SJSA1 (cell line): ENCODE results near the gene IP6K2. TPM values are rescaled to one million over a fixed set of nuclear protein-coding genes. Genes with fewer than 3 reads are reported as not detected.
A peak's percentile ranks its signal among the peaks of the same experiment; 100 is the strongest.

Source experiments
- DNase-seq, 2 experiments: peaks; one replicate each; pipeline ENCODE4 v3.0.0-alpha.2; 2015 to 2020; ENCODE audit warnings: low spot score in 2 of 2, low read depth in 1 of 2
- H3K27ac ChIP-seq: fragments of 250-450 bp; sonication (Bioruptor Pico); 2 replicates; pipeline ENCODE4 v1.5.1; 2020; ENCODE audit warnings: mild to moderate bottlenecking, moderate library complexity
- H3K27me3 ChIP-seq: fragments of 250-450 bp; sonication (Bioruptor Pico); replicated peaks from 2 replicates; pipeline ENCODE4 v1.5.1; 2020; ENCODE audit warnings: mild to moderate bottlenecking, moderate library complexity
- H3K36me3 ChIP-seq: fragments of 250-450 bp; sonication (Bioruptor Pico); 2 replicates; pipeline ENCODE4 v1.5.1; 2020; ENCODE audit warnings: mild to moderate bottlenecking
- H3K4me1 ChIP-seq: fragments of 250-450 bp; sonication (Bioruptor Pico); replicated peaks from 2 replicates; pipeline ENCODE4 v1.6.1; 2021; ENCODE audit warnings: mild to moderate bottlenecking
- H3K4me3 ChIP-seq: fragments of 250-450 bp; sonication (Bioruptor Pico); 2 replicates; pipeline ENCODE4 v1.5.1; 2020; ENCODE audit warnings: mild to moderate bottlenecking
- H3K9me3 ChIP-seq: fragments of 250-450 bp; sonication (Bioruptor Pico); replicated peaks from 2 replicates; pipeline ENCODE4 v1.5.1; 2020; ENCODE audit warnings: mild to moderate bottlenecking
- total RNA-seq: library from RNA; depleted of rRNA; stranded (reverse); fragments of >200 nt; shearing (Covaris generic); gene quantifications from 2 replicates; pipeline ENCODE4 v1.2.3, GENCODE V29; 2014

IP6K2 gene
- total RNA-seq, 1 experiment from 2014 or later = 52.3 TPM

DNA sequence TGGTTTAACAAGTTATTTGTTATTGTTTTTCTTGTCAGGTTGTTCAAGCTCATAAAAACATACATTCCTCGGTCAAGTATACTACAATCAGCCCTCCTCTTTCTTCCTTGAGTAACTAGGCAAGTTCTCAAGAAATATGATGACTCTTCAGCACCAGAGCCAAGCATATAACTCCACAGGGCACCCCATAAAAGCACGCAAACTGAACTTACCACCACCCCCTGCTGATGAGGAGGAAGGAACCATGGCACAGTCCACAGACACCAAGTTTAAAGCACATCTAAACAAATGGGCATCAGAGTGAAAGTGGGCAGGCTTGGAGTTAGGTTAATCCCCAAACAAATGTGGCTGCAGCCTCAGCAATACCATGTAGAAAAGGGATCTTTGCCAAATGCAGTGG lies 5.3 kb downstream of the IP6K2 start:
- Histone ChIP-seq H3K36me3 (peaks cover 67% of the 10 kb centered on the region), H3K4me3 (no peak overlapping the region), H3K27me3 (no peaks in the 10 kb centered on the region), H3K9me3 (no peaks in the 10 kb centered on the region), H3K4me1 (peaks cover 18% of the 10 kb centered on the region), H3K27ac (no peak overlapping the region)
- DNase-seq = no peak

DNA sequence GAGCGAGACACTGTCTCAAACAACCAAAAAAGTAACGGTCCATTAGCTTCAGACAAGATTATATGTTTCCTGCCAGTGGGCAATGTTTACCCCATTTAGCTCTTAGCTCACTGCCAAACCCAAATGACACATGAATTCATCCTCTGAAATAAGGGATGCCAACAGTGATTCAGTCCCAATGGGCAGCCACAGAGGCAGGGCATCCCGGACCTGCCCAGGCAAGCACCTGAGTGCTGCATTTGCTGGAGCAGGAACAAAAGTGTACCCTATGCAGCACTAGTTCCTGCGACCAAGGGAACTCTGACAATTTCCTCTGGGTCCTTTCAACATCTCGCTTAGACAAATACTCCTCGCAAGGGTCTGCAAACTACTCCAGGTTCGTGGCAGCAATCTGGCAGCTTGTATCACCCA lies 8.0 kb downstream of the IP6K2 start:
- Histone ChIP-seq H3K27me3 (no peaks in the 10 kb centered on the region), H3K36me3 (peaks cover 66% of the 10 kb centered on the region), H3K4me1 (peaks cover 13% of the 10 kb centered on the region), H3K27ac (peak overlapping the region; percentile 51), H3K4me3 (no peak overlapping the region), H3K9me3 (no peaks in the 10 kb centered on the region)
- no peak for DNase-seq

- Histone ChIP-seq H3K4me3 (no peak overlapping the region), H3K9me3 (no peaks in the 10 kb centered on the region), H3K27ac (peak overlapping the region; percentile 51), H3K27me3 (no peaks in the 10 kb centered on the region), H3K36me3 (peaks cover 64% of the 10 kb centered on the region), H3K4me1 (peaks cover 13% of the 10 kb centered on the region)
- no peak for DNase-seq
These were observed 8.5 kb downstream of the IP6K2 start for GRCh38 chr3:48708481-48708889.

DNA sequence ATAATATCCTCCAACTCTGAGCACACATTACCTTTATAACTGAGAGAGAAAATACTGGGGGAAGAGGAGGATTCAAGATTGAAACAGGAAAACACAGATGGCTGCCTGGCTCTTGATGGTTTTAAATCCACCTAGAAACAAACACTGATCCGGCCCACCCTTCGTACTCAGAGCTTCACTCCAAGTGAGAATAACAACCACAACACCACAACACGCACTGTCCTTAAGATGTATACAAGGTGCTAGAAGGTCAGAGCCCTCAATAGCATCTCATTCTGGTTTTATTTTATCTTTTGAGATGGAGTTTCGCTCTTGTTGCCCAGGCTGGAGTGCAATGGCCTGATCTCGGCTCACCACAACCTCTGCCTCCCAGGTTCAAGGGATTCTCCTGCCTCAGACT lies 9.9 kb downstream of the IP6K2 start:
- H3K4me1 ChIP-seq = peaks cover 13% of the 10 kb centered on the region
- peaks cover 57% of the 10 kb centered on the region for H3K36me3 ChIP-seq
- no peaks in the 10 kb centered on the region for H3K27me3 ChIP-seq
- H3K27ac ChIP-seq = no peak overlapping the region
- H3K4me3 ChIP-seq = no peak overlapping the region
- DNase-seq = no peak
- H3K9me3 ChIP-seq = no peaks in the 10 kb centered on the region

DNA sequence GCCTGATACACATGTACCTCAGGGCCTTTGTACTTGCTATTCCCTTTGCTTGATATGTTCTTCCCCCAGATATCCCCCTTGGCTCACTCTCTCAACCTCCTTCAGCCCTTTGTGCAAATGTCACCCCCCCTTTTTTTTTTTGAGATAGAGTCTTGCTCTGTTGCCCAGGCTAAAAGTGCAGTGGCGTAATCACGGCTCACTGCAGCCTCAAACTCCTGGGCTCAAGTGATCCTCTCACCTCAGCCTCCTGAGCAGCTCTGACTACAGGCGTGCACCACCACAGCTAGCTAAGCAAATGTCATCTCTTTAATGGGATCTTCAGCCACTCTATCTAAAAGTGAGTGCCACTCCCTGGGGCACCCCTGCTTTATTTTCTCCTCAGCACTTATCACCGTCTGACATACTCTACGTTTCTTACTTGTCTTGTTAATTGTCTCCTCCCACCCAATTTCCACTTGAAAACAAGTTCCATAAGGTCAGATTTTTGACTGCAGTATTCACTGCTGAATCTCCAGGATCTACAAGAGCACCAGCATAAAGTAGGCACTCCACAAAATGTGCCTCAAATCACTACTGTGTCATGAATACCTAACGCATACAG lies 14.6 kb downstream of the IP6K2 start:
- Histone ChIP-seq H3K27ac (no peak overlapping the region), H3K36me3 (peaks cover 57% of the 10 kb centered on the region), H3K27me3 (no peaks in the 10 kb centered on the region), H3K4me1 (no peaks in the 10 kb centered on the region), H3K9me3 (no peaks in the 10 kb centered on the region), H3K4me3 (no peak overlapping the region)
- no peak for DNase-seq

DNA sequence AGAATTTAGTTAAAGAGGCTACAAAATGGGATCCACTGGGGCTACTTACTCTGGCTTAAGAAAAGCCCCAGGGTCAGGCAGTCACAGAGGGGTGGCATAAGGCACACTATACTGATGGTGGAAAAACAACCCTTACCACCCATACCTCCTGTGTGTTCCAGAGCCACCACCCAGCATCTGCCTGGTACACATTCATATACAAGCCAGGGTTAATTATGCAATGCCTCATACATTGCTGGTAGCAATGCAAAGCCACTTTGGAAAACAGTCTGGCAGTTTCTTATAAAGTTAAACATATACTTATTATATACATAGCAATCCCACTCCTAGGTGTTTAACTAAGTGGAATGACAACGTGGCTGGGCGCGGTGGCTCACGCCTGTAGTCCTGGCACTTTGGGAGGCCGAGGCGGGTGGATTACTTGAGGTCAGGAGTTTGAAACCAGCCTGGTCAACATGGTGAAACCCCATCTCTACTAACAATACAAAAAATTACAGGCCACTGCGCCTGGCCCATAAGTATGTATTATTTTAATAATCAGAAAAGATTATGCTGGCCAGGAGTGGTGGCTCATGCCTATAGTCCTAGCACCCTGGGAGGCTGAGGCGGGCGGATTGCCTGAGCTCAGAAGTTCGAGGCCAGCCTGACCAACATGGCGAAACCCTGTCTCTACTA lies 16.2 kb downstream of the IP6K2 start:
- H3K4me3 ChIP-seq = no peak overlapping the region
- no peak for DNase-seq
- H3K27ac ChIP-seq = no peak overlapping the region

GRCh38 chr3:48698891-48699290 lies 18.1 kb downstream of the IP6K2 start:
- Histone ChIP-seq H3K4me3 (no peak overlapping the region), H3K4me1 (peaks cover 15% of the 10 kb centered on the region)
- no peak for DNase-seq

More for the DNA sequence above, 16.2 kb downstream of the IP6K2 start:
- no peaks in the 10 kb centered on the region for H3K9me3 ChIP-seq
- H3K27me3 ChIP-seq = no peaks in the 10 kb centered on the region
- H3K4me1 ChIP-seq = no peaks in the 10 kb centered on the region
- peaks cover 48% of the 10 kb centered on the region for H3K36me3 ChIP-seq

DNA sequence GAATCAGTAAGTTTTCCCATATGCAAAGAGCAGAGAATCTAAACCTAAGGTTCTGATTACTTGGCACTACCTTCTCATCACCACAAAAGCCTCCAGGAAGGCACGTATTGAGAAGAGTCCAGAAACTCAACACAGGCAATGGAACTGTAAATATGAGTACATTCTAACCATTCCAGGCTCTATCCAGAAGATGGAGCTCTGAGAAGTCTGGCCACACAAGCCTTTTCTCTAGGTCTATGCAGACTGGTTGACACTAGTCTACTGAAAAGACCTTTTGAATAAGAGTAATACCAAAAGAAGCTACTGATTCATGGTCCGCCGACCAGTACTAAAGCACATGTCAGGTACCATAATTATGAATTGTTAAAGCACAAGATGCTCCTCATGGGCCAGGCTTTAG lies 19.1 kb downstream of the IP6K2 start:
- Histone ChIP-seq H3K27me3 (no peaks in the 10 kb centered on the region), H3K4me3 (no peak overlapping the region), H3K36me3 (peaks cover 65% of the 10 kb centered on the region), H3K9me3 (no peaks in the 10 kb centered on the region), H3K4me1 (peaks cover 18% of the 10 kb centered on the region), H3K27ac (no peak overlapping the region)
- no peak for DNase-seq

More at GRCh38 chr3:48698891-48699290, 18.1 kb downstream of the IP6K2 start:
- no peaks in the 10 kb centered on the region for H3K27me3 ChIP-seq
- H3K27ac ChIP-seq = no peak overlapping the region
- no peaks in the 10 kb centered on the region for H3K9me3 ChIP-seq
- peaks cover 58% of the 10 kb centered on the region for H3K36me3 ChIP-seq

DNA sequence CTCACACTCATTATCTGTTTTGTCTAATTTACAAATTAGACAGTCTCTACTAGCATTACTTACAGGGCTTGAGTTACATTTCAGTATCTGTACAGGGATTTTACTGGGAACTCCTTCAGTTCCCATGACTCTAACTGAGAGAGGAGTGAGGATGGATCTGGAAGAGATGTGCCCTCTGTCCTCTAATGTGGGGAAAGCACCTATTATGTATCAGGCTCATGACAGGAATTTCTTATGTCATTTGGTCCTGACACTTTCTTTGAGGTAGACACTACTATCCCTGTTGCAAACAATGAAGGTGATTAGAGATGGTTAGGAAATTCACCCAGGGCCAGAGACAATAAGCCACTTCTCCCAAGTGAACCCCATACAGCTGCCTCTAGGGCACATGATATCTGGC lies 20.4 kb downstream of the IP6K2 start:
- Histone ChIP-seq H3K27me3 (no peaks in the 10 kb centered on the region), H3K27ac (no peak overlapping the region), H3K4me1 (peaks cover 18% of the 10 kb centered on the region), H3K36me3 (peaks cover 75% of the 10 kb centered on the region), H3K4me3 (no peak overlapping the region), H3K9me3 (no peaks in the 10 kb centered on the region)
- DNase-seq = no peak

- H3K4me1 ChIP-seq = peaks cover 18% of the 10 kb centered on the region
- no peaks in the 10 kb centered on the region for H3K27me3 ChIP-seq
- H3K36me3 ChIP-seq = peaks cover 77% of the 10 kb centered on the region
- DNase-seq = no peak
- H3K4me3 ChIP-seq = no peak overlapping the region
- H3K27ac ChIP-seq = no peak overlapping the region
- H3K9me3 ChIP-seq = no peaks in the 10 kb centered on the region
These were observed 20.9 kb downstream of the IP6K2 start for GRCh38 chr3:48696156-48696555.

DNA sequence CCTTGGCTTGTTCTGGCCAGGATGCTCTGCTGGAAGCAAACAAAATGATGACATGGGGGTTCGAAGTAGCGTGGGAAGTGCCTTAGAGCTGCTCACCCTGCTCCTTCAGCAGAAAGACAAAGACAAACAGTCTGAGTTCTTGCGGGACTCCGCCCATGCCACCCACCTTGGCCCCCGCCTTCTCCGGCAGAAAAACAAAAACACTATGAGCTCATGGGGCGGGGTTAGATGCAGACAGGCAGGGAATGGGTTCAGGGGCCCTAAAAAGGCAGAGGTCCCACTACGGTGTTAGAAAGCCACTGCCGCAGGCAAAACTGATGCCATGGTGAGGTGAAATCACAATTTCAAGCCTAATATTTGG lies 21.6 kb downstream of the IP6K2 start:
- no peaks in the 10 kb centered on the region for H3K9me3 ChIP-seq
- H3K36me3 ChIP-seq = peaks cover 79% of the 10 kb centered on the region
- peak overlapping the region; percentile 86 for H3K27ac ChIP-seq
- DNase-seq = peak; percentile 87 to 90
- H3K4me3 ChIP-seq = peak overlapping the region; percentile 20
- no peaks in the 10 kb centered on the region for H3K27me3 ChIP-seq
- H3K4me1 ChIP-seq = peaks cover 18% of the 10 kb centered on the region

GRCh38 chr3:48694610-48695392 lies 22.2 kb downstream of the IP6K2 start:
- Histone ChIP-seq H3K27me3 (no peaks in the 10 kb centered on the region), H3K4me1 (peaks cover 18% of the 10 kb centered on the region), H3K36me3 (peaks cover 79% of the 10 kb centered on the region), H3K4me3 (peak overlapping the region; percentile 20), H3K27ac (peak overlapping the region; percentile 86), H3K9me3 (no peaks in the 10 kb centered on the region)
- DNase-seq = peak; percentile 72 to 75

- Histone ChIP-seq H3K36me3 (peaks cover 80% of the 10 kb centered on the region), H3K27me3 (no peaks in the 10 kb centered on the region), H3K27ac (peak overlapping the region; percentile 86; the same call in 1 of the 2 replicates), H3K4me3 (no peak overlapping the region), H3K9me3 (no peaks in the 10 kb centered on the region), H3K4me1 (peaks cover 18% of the 10 kb centered on the region)
- DNase-seq = no peak
These were observed 23.2 kb downstream of the IP6K2 start for GRCh38 chr3:48693826-48694225.

DNA sequence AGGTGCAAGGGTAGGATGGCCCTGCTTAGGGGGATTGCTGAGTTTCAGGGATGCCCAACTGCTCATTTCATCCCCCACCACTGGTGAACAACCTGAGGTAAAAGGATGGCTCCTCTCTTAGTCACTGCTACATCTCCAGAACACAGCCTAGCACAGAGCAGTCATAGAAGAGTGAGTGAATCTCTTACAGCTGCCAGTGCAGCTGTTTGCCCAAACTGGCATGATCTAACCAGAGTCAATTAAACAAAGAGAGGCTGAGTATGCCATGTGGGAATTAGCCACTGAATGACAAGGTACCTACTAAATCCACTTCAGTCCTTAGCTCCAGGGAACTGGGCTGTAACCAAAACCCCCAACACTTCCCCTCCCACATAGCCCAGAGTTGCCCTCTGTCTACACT lies 24.5 kb downstream of the IP6K2 start:
- Histone ChIP-seq H3K4me3 (no peak overlapping the region), H3K36me3 (peaks cover 82% of the 10 kb centered on the region), H3K4me1 (peaks cover 18% of the 10 kb centered on the region), H3K27ac (no peak overlapping the region), H3K27me3 (no peaks in the 10 kb centered on the region), H3K9me3 (no peaks in the 10 kb centered on the region)
- no peak for DNase-seq
